HG02840 (cell line): ENCODE measurements around the gene GRID2.
"Not testable (repeated sequence)": the region's sequence is repeated elsewhere in the genome, so short reads cannot be mapped to it uniquely, and the experiment has no call there.

Experiments used
- ATAC-seq: cut with Tn5 transposase; IDR thresholded peaks from one replicate; pipeline ENCODE4 v1.9.1; 2021; ENCODE audit warnings: mild to moderate bottlenecking, moderate library complexity, moderate number of reproducible peaks; ENCODE audit not compliant: unreplicated experiment, low FRiP score

Gene GRID2

GRCh38 chr4:92304606-92305005 is 840 bp downstream of the GRID2 start:
- no peak for ATAC-seq

- ATAC-seq = no peak
Measured at GRCh38 chr4:92305148-92305877, 1.5 kb downstream of the GRID2 start.

- no peak for ATAC-seq
Measured at GRCh38 chr4:92305878-92306520, 2.2 kb downstream of the GRID2 start.

GRCh38 chr4:92307181-92307580 is 3.4 kb downstream of the GRID2 start:
- ATAC-seq = no peak

GRCh38 chr4:92307866-92308265 is 4.1 kb downstream of the GRID2 start:
- no peak for ATAC-seq

- no peak for ATAC-seq
Measured at GRCh38 chr4:92317047-92317446, 13.3 kb downstream of the GRID2 start.

GRCh38 chr4:92328095-92328494 is 24.3 kb downstream of the GRID2 start:
- no peak for ATAC-seq

- no peak for ATAC-seq
Measured at GRCh38 chr4:92333016-92333415, 29.2 kb downstream of the GRID2 start.

GRCh38 chr4:92334716-92335350 is 31.1 kb downstream of the GRID2 start:
- ATAC-seq = no peak

- no peak for ATAC-seq
Measured at GRCh38 chr4:92339676-92340075, 35.9 kb downstream of the GRID2 start.

- no peak for ATAC-seq
Measured at GRCh38 chr4:92344216-92344615, 40.5 kb downstream of the GRID2 start.

- ATAC-seq = no peak
Measured at GRCh38 chr4:92346289-92346688, 42.5 kb downstream of the GRID2 start.

GRCh38 chr4:92357966-92358365 is 54.2 kb downstream of the GRID2 start:
- no peak for ATAC-seq

- no peak for ATAC-seq
Measured at GRCh38 chr4:92359491-92359890, 55.7 kb downstream of the GRID2 start.

GRCh38 chr4:92362028-92362427 is 58.3 kb downstream of the GRID2 start:
- no peak for ATAC-seq

- no peak for ATAC-seq
Measured at GRCh38 chr4:92368653-92369052, 64.9 kb downstream of the GRID2 start.

GRCh38 chr4:92381616-92382015 is 77.8 kb downstream of the GRID2 start:
- ATAC-seq = no peak

- ATAC-seq = no peak
Measured at GRCh38 chr4:92382128-92382527, 78.4 kb downstream of the GRID2 start.

- ATAC-seq = peak; percentile 66
Measured at GRCh38 chr4:92387459-92388069, 83.8 kb downstream of the GRID2 start.

GRCh38 chr4:92399032-92399431 is 95.3 kb downstream of the GRID2 start:
- ATAC-seq = no peak

GRCh38 chr4:92403525-92403924 is 99.8 kb downstream of the GRID2 start:
- not testable (repeated sequence) for ATAC-seq
